ENCODE data around the gene MAN1C1. TPM values are rescaled to one million over a fixed set of nuclear protein-coding genes. Genes with fewer than 3 reads are reported as not detected.

MAN1C1 gene
- total RNA-seq, 1 experiment from 2014 or later, result 9.3 TPM

DNA sequence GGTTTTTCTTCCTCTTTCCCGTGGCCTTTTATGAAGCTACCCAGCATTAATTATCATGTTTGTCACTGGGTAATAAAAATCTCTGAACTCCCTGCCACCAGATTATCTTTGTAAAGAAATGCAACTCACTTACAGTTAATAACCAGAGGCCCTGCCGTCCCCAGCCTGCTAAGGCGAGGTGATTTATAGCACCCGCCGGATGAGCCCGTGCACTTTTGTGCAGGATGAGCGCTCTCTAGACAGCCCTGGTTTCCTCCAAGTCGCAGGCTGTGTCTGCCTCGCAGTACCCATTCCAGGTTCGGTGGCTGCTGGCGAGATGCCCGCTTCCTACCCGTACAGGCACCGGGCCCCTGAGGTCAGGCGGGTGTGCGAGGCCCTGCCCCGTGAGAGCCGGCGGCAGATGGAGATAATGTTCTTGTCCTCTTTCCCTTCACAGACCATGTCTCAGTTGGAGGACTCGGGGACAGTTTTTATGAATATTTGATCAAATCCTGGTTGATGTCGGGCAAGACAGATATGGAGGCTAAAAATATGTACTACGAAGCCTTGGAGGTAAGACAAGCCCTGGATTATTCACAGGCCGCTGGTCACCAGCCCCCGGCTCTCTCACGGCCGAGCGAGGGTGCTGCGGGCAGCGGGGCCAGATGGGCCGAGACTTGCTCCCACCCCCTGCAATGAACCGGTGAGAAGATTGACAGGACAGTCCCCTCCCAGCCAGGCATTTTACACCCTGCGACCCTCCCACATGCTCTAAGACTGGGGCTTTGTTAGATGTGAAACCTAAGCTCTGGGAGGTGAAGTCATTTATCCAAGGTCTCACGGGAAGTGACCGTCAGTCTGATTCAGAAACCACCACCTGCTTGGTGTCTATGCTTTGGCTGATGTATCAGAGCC, 154.9 kb downstream of the MAN1C1 start:
- H3K9ac ChIP-seq (ENCODE audit: extremely low read depth, insufficient read length, low read length), result no peak overlapping the region
- no peak overlapping the region for H3K27ac ChIP-seq (ENCODE audit: insufficient read length, low read depth, low read length)

More for the DNA sequence above, 154.9 kb downstream of the MAN1C1 start:
- H3K4ac ChIP-seq (ENCODE audit: low read depth, low read length), result no peak overlapping the region
- H3K23me2 ChIP-seq (ENCODE audit: insufficient read length, low read depth, low read length, poor library complexity, severe bottlenecking), result no peaks in the 10 kb centered on the region
- Mint-ChIP-seq H3K4me1 (peaks cover 32 to 35% of the 10 kb centered on the region in 2 experiments), H3K9me3 (no peaks in the 10 kb centered on the region), H3K36me3 (ENCODE audit: insufficient read depth in 1 of 3, low read depth in 3 of 3) (peaks cover 0 to 2% (median 0%) of the 10 kb centered on the region in 3 experiments; a peak in 2 of 7 replicates), H3K27me3 (ENCODE audit: low read depth) (no peaks in the 10 kb centered on the region), H3K4me3 (no peak overlapping the region), H3K27ac (peak overlapping the region in 1 of 3 experiments; percentile 17; a peak in 2 of 7 replicates)
- no peak overlapping the region for H4K91ac ChIP-seq (ENCODE audit: insufficient read length, low read depth, low read length)
- H3K56ac ChIP-seq (ENCODE audit: insufficient read length, low read depth, low read length), result no peak overlapping the region
- H3K23ac ChIP-seq (ENCODE audit: insufficient read length, low read depth, low read length), result no peak overlapping the region
- H3K79me1 ChIP-seq (ENCODE audit: insufficient read depth, low read depth, low read length, poor library complexity, severe bottlenecking), result no peaks in the 10 kb centered on the region
- peak; percentile 54 for DNase-seq
- no peak overlapping the region for H2BK12ac ChIP-seq (ENCODE audit: insufficient read length, low read depth, low read length)
- no peak overlapping the region for H2AFZ ChIP-seq (ENCODE audit: low read length)
- H3K18ac ChIP-seq (ENCODE audit: insufficient read length, low read depth, low read length), result no peak overlapping the region
- H3T11ph ChIP-seq (ENCODE audit: low read length), result no peak overlapping the region
- H4K8ac ChIP-seq (replicated peaks; ENCODE audit: insufficient read length, low read depth, low read length), result no peak overlapping the region
- 0 out of 2 replicates have a peak overlapping the region, but pooled peaks have one; percentile 72 for H3K14ac ChIP-seq (ENCODE audit: insufficient read depth, low read length)
- H4K5ac ChIP-seq (ENCODE audit: insufficient read length, low read depth, low read length), result no peak overlapping the region
- H3K79me2 ChIP-seq (ENCODE audit: insufficient read depth, low read length), result no peaks in the 10 kb centered on the region
- no peaks in the 10 kb centered on the region for H3K27me3 ChIP-seq (ENCODE audit: insufficient read depth, low read length)
- H4K20me1 ChIP-seq (ENCODE audit: control insufficient read depth, insufficient read depth, insufficient read length), result no peaks in the 10 kb centered on the region
- H3K4me2 ChIP-seq (ENCODE audit: insufficient read depth, insufficient read length, low read length), result no peak overlapping the region
- H2BK5ac ChIP-seq (ENCODE audit: insufficient read length, low read length), result no peak overlapping the region
- no peak overlapping the region for H2BK15ac ChIP-seq (ENCODE audit: low read depth, low read length)
- H2BK120ac ChIP-seq (ENCODE audit: low read depth, low read length, poor library complexity, severe bottlenecking), result no peak overlapping the region
- H2AK5ac ChIP-seq (ENCODE audit: insufficient read length, low read length), result no peak overlapping the region
- TF ChIP-seq, protein P1, sequence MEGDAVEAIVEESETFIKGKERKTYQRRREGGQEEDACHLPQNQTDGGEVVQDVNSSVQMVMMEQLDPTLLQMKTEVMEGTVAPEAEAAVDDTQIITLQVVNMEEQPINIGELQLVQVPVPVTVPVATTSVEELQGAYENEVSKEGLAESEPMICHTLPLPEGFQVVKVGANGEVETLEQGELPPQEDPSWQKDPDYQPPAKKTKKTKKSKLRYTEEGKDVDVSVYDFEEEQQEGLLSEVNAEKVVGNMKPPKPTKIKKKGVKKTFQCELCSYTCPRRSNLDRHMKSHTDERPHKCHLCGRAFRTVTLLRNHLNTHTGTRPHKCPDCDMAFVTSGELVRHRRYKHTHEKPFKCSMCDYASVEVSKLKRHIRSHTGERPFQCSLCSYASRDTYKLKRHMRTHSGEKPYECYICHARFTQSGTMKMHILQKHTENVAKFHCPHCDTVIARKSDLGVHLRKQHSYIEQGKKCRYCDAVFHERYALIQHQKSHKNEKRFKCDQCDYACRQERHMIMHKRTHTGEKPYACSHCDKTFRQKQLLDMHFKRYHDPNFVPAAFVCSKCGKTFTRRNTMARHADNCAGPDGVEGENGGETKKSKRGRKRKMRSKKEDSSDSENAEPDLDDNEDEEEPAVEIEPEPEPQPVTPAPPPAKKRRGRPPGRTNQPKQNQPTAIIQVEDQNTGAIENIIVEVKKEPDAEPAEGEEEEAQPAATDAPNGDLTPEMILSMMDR (conservative IDR thresholded peaks at IDR 0.05), result no peak
- H3K4me1 ChIP-seq (ENCODE audit: insufficient read depth, low read length), result no peaks in the 10 kb centered on the region
- no CpG with 5 or more reads among the region's 34 CpGs for WGBS (ENCODE audit: extremely low coverage, insufficient read length, low lambda C conversion rate)
- no peak overlapping the region for H2BK20ac ChIP-seq (ENCODE audit: low read depth, low read length, poor library complexity, severe bottlenecking)
- no peaks in the 10 kb centered on the region for H3K9me3 ChIP-seq (ENCODE audit: control insufficient read depth, low read depth, low read length)
